ENCODE measurements around the gene BBS2. TPM values are rescaled to one million over a fixed set of nuclear protein-coding genes. Genes with fewer than 3 reads are reported as not detected.

BBS2 gene
- 19.6 to 30.5 TPM (median 22.5 TPM) in 5 replicates for total RNA-seq (2022; extraction: Qiagen RNA extraction)

GRCh38 chr16:56519459-56520250 is at the start of gene BBS2:
Gene BBS2 (minus strand): TSS chr16:56520024. CDS start chr16:56519862, 162 bp downstream.

GRCh38 chr16:56564793-56565477 is 45.1 kb upstream of the BBS2 start, which contains the start of gene MT4:
Gene MT4 (plus strand): TSS chr16:56565073. CDS start chr16:56565129, 56 bp downstream.

GRCh38 chr16:56450986-56451752 is 68.7 kb downstream of the BBS2 start, which contains the start of the genes NUDT21 and OGFOD1:
Gene NUDT21 (minus strand): TSS chr16:56451332. CDS start chr16:56451202, 130 bp downstream.
Gene OGFOD1 (plus strand): TSS chr16:56451554. CDS start chr16:56451613, 59 bp downstream.

Other genes with a start within 250 kb of the BBS2 start
- 59.0 to 73.2 TPM (median 68.4 TPM) in 5 replicates for gene AMFR, start 94.5 kb downstream of the BBS2 start, total RNA-seq (2022; extraction: Qiagen RNA extraction)
- gene NUDT21, start 68.7 kb downstream of the BBS2 start, total RNA-seq (2022; extraction: Qiagen RNA extraction): 104 to 118 TPM (median 113 TPM) in 5 replicates
- gene OGFOD1, start 68.5 kb downstream of the BBS2 start, total RNA-seq (2022; extraction: Qiagen RNA extraction): 70.9 to 127 TPM (median 82.1 TPM) in 5 replicates
- not detected in 5 replicates for gene MT4, start 45.0 kb upstream of the BBS2 start, total RNA-seq (2022; extraction: Qiagen RNA extraction)
- gene MT3, start 69.5 kb upstream of the BBS2 start, total RNA-seq (2022; extraction: Qiagen RNA extraction): 0.58 to 0.88 TPM (median 0.67 TPM) in 5 replicates
- gene MT2A, start 88.6 kb upstream of the BBS2 start, total RNA-seq (2022; extraction: Qiagen RNA extraction): 1,747 to 3,145 TPM (median 2,510 TPM) in 5 replicates
- 0.13 to 0.17 TPM in 2 of 5 replicates, not detected in the others for gene MT1E, start 105.8 kb upstream of the BBS2 start, total RNA-seq (2022; extraction: Qiagen RNA extraction)
- gene MT1M, start 112.6 kb upstream of the BBS2 start, total RNA-seq (2022; extraction: Qiagen RNA extraction): 0.32 TPM in 1 of 5 replicates, not detected in the others
- gene MT1A, start 118.6 kb upstream of the BBS2 start, total RNA-seq (2022; extraction: Qiagen RNA extraction): 22.0 to 34.8 TPM (median 26.9 TPM) in 5 replicates
- gene MT1B, start 131.9 kb upstream of the BBS2 start, total RNA-seq (2022; extraction: Qiagen RNA extraction): 0.53 to 0.73 TPM (median 0.66 TPM) in 3 of 5 replicates, not detected in the others
- 17.7 to 28.2 TPM (median 18.4 TPM) in 5 replicates for gene MT1F, start 137.9 kb upstream of the BBS2 start, total RNA-seq (2022; extraction: Qiagen RNA extraction)
- not detected in 5 replicates for gene MT1G, start 148.0 kb upstream of the BBS2 start, total RNA-seq (2022; extraction: Qiagen RNA extraction)
- not detected in 5 replicates for gene MT1H, start 149.8 kb upstream of the BBS2 start, total RNA-seq (2022; extraction: Qiagen RNA extraction)
- 557 to 892 TPM (median 709 TPM) in 5 replicates for gene MT1X, start 162.4 kb upstream of the BBS2 start, total RNA-seq (2022; extraction: Qiagen RNA extraction)
- gene NUP93, start 210.1 kb upstream of the BBS2 start, total RNA-seq (2022; extraction: Qiagen RNA extraction): 93.5 to 107 TPM (median 99.5 TPM) in 5 replicates